Measurements from ENCODE around the gene MMS19.
"Not testable (repeated sequence)": the region's sequence is repeated elsewhere in the genome, so short reads cannot be mapped to it uniquely, and the experiment has no call there.

Gene MMS19

DNA sequence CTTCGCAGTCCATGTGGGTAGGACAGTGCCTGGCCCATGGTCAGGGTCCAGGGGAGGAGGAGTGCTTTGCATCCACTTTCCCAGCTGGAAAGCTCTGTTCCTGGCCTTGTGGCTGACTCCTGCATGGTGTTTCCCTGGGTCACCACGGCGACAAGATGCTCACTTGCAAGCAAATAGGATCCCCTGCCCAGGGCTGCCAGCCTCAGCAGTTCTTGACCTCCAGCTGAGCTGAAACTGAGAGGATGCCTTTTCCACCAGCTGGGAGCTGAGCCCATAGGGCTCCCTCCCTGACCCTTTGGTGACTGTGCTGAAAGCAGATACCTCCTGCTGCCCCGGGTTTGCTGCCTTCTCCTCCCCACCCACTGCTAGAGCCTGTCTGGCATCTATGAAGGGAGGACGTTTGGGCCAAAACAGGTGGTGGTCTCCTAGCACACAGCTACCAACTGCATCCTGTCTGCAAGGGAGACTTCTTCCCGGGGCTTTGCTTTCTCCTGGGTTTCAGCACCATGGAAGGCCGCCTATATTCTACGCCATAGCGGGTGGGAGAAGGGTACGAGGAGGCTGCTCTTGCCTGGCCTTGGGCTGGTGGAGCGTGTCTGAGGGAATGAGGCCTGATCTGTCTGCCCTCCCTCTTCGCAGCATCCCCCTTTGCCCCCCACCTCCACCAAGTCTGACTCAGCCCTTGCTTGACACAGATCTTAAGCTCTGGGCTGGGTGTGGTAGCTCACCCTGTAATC lies 34.9 kb upstream of the MMS19 start:
- DNase-seq (ENCODE audit: low spot score), result no peak
- no peaks in the 10 kb centered on the region for H3K36me3 ChIP-seq (ENCODE audit: low read depth)

DNA sequence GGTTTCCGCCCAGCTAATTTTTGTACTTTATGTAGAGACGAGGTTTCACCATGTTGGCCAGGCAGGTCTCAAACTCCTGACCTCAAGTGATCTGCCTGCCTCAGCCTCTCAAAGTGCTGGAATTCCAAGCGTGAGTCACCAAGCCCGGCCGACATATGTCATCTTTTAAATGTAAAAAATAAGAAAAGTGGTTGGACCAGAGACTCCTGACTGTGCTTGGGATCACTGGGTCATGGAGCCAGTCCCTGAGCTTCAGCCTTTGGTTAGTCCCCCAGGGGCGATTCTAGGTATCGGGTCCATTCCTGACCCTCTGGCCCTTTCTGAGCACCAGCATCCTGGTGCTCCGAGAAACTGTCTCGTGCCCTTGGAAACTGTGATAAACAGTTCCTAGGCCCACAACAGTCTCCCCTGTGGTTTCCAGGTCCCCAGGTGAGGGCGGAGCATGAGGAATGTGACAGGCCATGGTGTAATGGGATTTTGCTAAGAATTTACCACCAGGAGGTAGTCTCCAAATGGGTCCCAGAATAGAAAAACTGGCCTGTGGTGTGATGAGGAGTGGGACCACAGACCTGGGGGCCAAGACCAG lies 33.3 kb upstream of the MMS19 start:
- Histone ChIP-seq H3K9me3 (ENCODE audit: severe bottlenecking) (no peaks in the 10 kb centered on the region), H3K4me3 (ENCODE audit: severe bottlenecking) (no peak overlapping the region), H3K27me3 (ENCODE audit: insufficient read depth, poor library complexity, severe bottlenecking) (no peaks in the 10 kb centered on the region), H3K4me1 (ENCODE audit: insufficient read depth, poor library complexity, severe bottlenecking) (no peaks in the 10 kb centered on the region), H3K36me3 (ENCODE audit: low read depth) (no peaks in the 10 kb centered on the region), H3K27ac (ENCODE audit: poor library complexity, severe bottlenecking) (no peak overlapping the region)
- peak; percentile 47; the same call in 1 of the 3 replicates for ATAC-seq (ENCODE audit: low read depth)
- TF ChIP-seq CTCF (IDR thresholded peaks at IDR 0.05; ENCODE audit: poor library complexity, severe bottlenecking), result no peak
- DNase-seq (ENCODE audit: low spot score), result no peak

More for the DNA sequence above, 34.9 kb upstream of the MMS19 start:
- H3K27me3 ChIP-seq (ENCODE audit: insufficient read depth, poor library complexity, severe bottlenecking), result no peaks in the 10 kb centered on the region
- H3K4me1 ChIP-seq (ENCODE audit: insufficient read depth, poor library complexity, severe bottlenecking), result no peaks in the 10 kb centered on the region
- no peak overlapping the region for H3K4me3 ChIP-seq (ENCODE audit: severe bottlenecking)
- no peaks in the 10 kb centered on the region for H3K9me3 ChIP-seq (ENCODE audit: severe bottlenecking)
- ATAC-seq (ENCODE audit: low read depth), result peak; percentile 46; the same call in 2 of the 3 replicates
- no peak for TF ChIP-seq CTCF (IDR thresholded peaks at IDR 0.05; ENCODE audit: poor library complexity, severe bottlenecking)
- H3K27ac ChIP-seq (ENCODE audit: poor library complexity, severe bottlenecking), result no peak overlapping the region

- H3K27me3 ChIP-seq (ENCODE audit: insufficient read depth, poor library complexity, severe bottlenecking), result no peaks in the 10 kb centered on the region
- DNase-seq (ENCODE audit: low spot score), result no peak
- peak; percentile 46; the same call in 1 of the 3 replicates for ATAC-seq (ENCODE audit: low read depth)
- H3K27ac ChIP-seq (ENCODE audit: poor library complexity, severe bottlenecking), result no peak overlapping the region
- no peaks in the 10 kb centered on the region for H3K4me1 ChIP-seq (ENCODE audit: insufficient read depth, poor library complexity, severe bottlenecking)
- no peak overlapping the region for H3K4me3 ChIP-seq (ENCODE audit: severe bottlenecking)
- TF ChIP-seq CTCF (IDR thresholded peaks at IDR 0.05; ENCODE audit: poor library complexity, severe bottlenecking), result no peak
- H3K9me3 ChIP-seq (ENCODE audit: severe bottlenecking), result no peaks in the 10 kb centered on the region
- no peaks in the 10 kb centered on the region for H3K36me3 ChIP-seq (ENCODE audit: low read depth)
These were observed 31.7 kb upstream of the MMS19 start for GRCh38 chr10:97529685-97530465.

DNA sequence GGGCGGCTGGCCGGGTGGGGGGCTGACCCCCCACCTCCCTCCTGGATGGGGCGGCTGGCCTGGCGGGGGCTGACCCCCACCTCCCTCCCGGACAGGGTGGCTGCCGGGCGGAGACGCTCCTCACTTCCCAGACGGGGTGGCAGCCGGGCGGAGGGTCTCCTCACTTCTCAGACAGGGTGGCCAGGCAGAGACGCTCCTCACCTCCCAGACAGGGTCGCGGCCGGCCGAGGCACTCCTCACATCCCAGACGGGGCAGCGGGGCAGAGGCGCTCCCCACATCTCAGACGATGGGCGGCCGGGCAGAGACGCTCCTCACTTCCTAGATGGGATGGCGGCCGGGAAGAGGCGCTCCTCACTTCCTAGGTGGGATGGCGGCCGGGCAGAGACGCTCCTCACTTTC lies 30.7 kb upstream of the MMS19 start:
- not testable (repeated sequence) for H3K4me1 ChIP-seq (ENCODE audit: insufficient read depth, poor library complexity, severe bottlenecking); H3K36me3 ChIP-seq (ENCODE audit: low read depth); H3K27ac ChIP-seq (ENCODE audit: poor library complexity, severe bottlenecking); H3K9me3 ChIP-seq (ENCODE audit: severe bottlenecking); DNase-seq (ENCODE audit: low spot score); H3K27me3 ChIP-seq (ENCODE audit: insufficient read depth, poor library complexity, severe bottlenecking); H3K4me3 ChIP-seq (ENCODE audit: severe bottlenecking); ATAC-seq (ENCODE audit: low read depth)

- no peak overlapping the region for H3K4me3 ChIP-seq (ENCODE audit: severe bottlenecking)
- H3K9me3 ChIP-seq (ENCODE audit: severe bottlenecking), result no peaks in the 10 kb centered on the region
- H3K36me3 ChIP-seq (ENCODE audit: low read depth), result no peaks in the 10 kb centered on the region
- no peaks in the 10 kb centered on the region for H3K27me3 ChIP-seq (ENCODE audit: insufficient read depth, poor library complexity, severe bottlenecking)
- DNase-seq (ENCODE audit: low spot score) (no peak), ATAC-seq (ENCODE audit: low read depth) (no peak)
- no peaks in the 10 kb centered on the region for H3K4me1 ChIP-seq (ENCODE audit: insufficient read depth, poor library complexity, severe bottlenecking)
- no peak overlapping the region for H3K27ac ChIP-seq (ENCODE audit: poor library complexity, severe bottlenecking)
- no peak for TF ChIP-seq CTCF (IDR thresholded peaks at IDR 0.05; ENCODE audit: poor library complexity, severe bottlenecking)
These were observed 27.5 kb upstream of the MMS19 start for GRCh38 chr10:97525683-97526110.
